ENCODE results near the gene CLMN.
A peak's percentile ranks its signal among the peaks of the same experiment; 100 is the strongest.

- no peak for TF ChIP-seq POLR2A (IDR thresholded peaks at IDR 0.05; ENCODE audit: low read depth, low read length)
- 0 out of 2 replicates have a peak, but pooled peaks have one; percentile 35 for TF ChIP-seq POLR2AphosphoS5 (IDR thresholded peaks at IDR 0.05; ENCODE audit: low read depth, low read length)
These were observed 7.3 kb upstream of the CLMN start for GRCh38 chr14:95326987-95327386.

Data from GM12891 (cell line).